AG04449 (cell line): ENCODE measurements around the gene CYP2J2.

ENCODE experiments used
- CTCF ChIA-PET: fragments of 350-600 bp; formaldehyde crosslinking; extraction: SDS; loops from one replicate; lab custom pipeline; 2021; ENCODE audit warnings: antibody characterized with exemption; lab: Yijun Ruan, JAX
- POLR2A ChIA-PET: fragments of 400-600, 350-600 bp; formaldehyde crosslinking; extraction: SDS; loops from one replicate; lab custom pipeline; 2020; ENCODE audit warnings: antibody characterized with exemption, inconsistent platforms; lab: Yijun Ruan, JAX
- DNase-seq: peaks from one replicate; pipeline ENCODE4 v3.0.0-alpha.2; 2010; ENCODE audit warnings: low read depth, low spot score
- H3K4me3 ChIP-seq: 2 replicates; pipeline ENCODE4 v1.5.1; 2011; ENCODE audit warnings: low read depth, mild to moderate bottlenecking, control low read depth, low read length
- TF ChIP-seq, protein P1 (sequence below): IDR thresholded peaks from one replicate; pipeline ENCODE4 v1.5.1; 2011; ENCODE audit warnings: mild to moderate bottlenecking, moderate library complexity, low read length, control low read depth, inconsistent platforms; ENCODE audit not compliant: insufficient read depth; ENCODE audit errors: missing control alignments

The CYP2J2 gene

DNA sequence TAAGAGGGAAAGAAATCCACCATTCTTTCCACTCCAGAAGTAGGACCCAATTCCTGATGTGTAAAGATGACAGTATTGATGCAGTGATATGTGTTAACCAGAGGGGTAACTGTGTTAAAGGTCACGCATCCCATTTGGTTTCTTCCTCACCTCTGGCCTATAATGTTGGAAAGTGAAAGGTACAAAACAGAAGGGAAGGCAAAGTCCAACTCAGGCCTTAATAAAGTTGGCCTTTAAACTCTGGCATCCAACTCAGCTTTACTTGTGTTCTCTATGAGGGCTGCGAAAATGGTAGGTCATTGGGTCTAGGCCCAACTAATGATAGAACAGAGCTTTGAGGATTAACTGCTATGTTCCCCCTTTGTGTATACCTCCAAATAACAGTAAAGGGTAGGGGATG lies 17.9 kb downstream of the CYP2J2 start:
- ChIA-PET CTCF (no interaction called here), POLR2A (no interaction called here)
- H3K4me3 ChIP-seq, result no peak overlapping the region
- TF ChIP-seq, protein P1, sequence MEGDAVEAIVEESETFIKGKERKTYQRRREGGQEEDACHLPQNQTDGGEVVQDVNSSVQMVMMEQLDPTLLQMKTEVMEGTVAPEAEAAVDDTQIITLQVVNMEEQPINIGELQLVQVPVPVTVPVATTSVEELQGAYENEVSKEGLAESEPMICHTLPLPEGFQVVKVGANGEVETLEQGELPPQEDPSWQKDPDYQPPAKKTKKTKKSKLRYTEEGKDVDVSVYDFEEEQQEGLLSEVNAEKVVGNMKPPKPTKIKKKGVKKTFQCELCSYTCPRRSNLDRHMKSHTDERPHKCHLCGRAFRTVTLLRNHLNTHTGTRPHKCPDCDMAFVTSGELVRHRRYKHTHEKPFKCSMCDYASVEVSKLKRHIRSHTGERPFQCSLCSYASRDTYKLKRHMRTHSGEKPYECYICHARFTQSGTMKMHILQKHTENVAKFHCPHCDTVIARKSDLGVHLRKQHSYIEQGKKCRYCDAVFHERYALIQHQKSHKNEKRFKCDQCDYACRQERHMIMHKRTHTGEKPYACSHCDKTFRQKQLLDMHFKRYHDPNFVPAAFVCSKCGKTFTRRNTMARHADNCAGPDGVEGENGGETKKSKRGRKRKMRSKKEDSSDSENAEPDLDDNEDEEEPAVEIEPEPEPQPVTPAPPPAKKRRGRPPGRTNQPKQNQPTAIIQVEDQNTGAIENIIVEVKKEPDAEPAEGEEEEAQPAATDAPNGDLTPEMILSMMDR, result no peak
- no peak for DNase-seq

DNA sequence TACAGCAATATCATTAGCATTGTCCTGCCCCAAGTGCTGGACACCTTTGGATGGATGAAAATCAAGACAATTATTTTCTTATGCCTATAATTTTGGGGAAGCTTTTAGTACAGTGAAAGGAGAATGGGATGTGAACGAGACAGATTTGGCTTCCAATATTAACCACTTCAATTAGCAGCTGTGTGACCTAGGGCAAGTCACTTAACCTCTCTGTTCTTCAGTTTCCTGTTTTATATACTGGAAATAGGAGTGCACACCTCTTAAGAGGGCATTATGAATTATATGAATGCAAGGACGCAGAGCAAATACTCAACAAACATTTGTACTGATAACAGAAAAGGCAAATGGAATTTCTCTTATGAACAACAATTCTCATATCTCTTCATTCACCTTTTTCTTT lies 18.5 kb downstream of the CYP2J2 start:
- TF ChIP-seq, protein P1, result no peak
- POLR2A ChIA-PET, result no interaction called here
- DNase-seq, result no peak
- H3K4me3 ChIP-seq, result no peak overlapping the region
- CTCF ChIA-PET, result no interaction called here

DNA sequence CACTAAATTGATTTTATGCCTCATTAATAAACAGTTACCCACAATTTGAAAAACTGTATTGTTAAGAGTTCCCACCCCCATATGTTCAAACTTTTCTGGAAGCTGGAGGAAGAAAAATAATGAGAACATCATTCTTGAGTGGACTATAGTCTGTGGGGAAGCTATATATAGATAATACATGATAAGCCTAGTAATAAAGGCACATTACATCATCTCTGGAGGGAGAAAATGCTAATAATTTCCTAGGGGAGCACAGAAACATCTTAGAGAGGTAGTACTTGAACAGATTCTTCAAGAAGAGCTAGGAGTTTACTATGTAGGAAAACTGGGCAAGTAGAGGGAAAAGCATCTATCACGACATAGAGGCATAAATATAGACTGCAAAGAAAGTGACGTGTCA lies 19.6 kb downstream of the CYP2J2 start:
- CTCF ChIA-PET, result interaction anchor here (1.4 kb wide), 1 partner anchor 41 kb away, joined by 3 read pairs; no protein-coding TSS in a partner anchor
- H3K4me3 ChIP-seq, result no peak overlapping the region
- DNase-seq, result no peak
- POLR2A ChIA-PET, result no interaction called here
- TF ChIP-seq, protein P1, result no peak

DNA sequence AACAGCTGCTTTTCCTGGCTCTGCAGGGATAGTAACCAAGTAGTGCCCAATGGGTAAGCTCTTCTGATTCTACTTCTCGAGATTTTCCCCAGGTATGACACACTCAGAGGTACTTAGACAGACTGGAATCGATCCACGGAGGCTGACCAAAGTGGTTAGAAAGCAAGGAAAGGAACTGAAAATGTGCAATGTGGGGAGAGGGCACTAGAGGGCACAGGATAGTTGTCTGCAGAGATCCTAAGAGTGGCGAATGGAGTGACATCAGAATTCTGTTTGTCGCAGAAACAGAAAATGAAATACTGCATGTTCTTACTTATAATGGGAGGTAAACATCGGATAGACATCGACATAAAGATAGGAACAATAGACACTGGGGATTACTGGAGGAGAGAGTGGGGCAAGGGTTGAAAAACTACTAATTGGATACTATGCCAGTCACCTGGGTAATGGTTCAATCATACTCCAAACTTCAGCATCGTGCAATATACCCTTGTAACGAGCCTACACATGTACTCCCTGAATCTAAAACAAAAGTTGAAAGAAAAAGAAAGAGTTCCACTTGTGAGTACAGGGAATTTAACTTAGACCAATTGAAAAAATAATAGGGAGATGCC lies 23.3 kb downstream of the CYP2J2 start:
- ChIA-PET CTCF (interaction anchor here (0.9 to 1.0 kb wide), 3 partner anchors 23 to 64 kb away, joined by 3 to 4 read pairs (median 3); partner anchors contain the start of gene CYP2J2), POLR2A (no interaction called here)
- no peak for DNase-seq
- TF ChIP-seq, protein P1, result peak; percentile 45
- no peak overlapping the region for H3K4me3 ChIP-seq

DNA sequence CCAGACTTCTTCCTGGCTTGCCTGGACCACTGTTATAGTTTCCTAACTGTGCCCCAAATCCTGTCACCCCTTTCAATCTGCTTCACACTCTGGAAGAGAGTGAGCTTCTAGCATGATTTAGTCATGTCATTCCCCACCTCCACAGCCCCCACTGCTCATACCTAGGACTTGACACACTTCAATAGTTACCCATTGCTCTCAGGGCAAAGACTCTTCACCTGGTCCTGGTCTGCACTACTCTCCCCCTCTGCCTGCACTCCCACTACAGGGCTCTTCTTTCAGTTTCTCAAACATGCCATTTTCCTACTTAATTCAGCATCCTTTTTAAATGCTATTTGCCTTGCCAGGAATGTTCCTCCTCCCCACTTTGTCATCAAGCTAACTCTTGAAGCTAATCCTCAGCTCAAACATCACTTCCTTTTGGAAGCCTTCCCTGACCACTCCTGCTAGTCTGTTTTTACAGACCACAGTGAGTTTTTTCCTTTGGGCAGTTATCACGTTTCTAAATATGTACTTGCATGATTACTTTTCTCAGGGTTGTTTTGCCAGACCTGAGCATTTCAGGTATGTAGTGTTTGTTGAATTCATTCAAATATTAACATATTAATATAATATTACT lies 24.7 kb downstream of the CYP2J2 start:
- TF ChIP-seq, protein P1, result no peak
- ChIA-PET CTCF (interaction anchor here (0.9 to 1.0 kb wide), 3 partner anchors 25 to 66 kb away, joined by 3 to 4 read pairs (median 3); partner anchors contain the start of gene CYP2J2), POLR2A (no interaction called here)
- DNase-seq, result no peak
- no peak overlapping the region for H3K4me3 ChIP-seq

DNA sequence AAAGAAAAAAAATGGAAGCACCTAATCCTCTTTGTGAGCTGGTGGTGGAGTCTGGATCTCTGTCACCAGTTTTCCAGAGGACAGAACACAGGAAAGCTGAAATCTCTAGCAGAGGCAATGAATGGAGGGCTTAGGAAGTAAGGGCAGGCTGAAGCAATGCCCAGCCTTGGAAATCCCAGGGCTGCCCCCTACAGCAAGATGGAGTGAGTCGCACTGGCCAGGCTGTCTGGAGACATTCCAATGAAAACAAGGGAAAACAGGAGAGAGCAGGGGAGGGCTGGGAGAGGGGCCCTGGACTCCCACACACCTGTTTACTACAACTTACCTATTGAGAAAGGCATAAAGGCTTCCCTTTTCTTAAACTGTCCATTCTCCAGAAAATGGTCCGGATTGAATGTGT lies 25.9 kb downstream of the CYP2J2 start:
- H3K4me3 ChIP-seq, result no peak overlapping the region
- DNase-seq, result no peak
- POLR2A ChIA-PET, result no interaction called here
- TF ChIP-seq, protein P1, result no peak
- CTCF ChIA-PET, result interaction anchor here (0.9 kb wide), 1 partner anchor 47 kb away, joined by 4 read pairs; no protein-coding TSS in a partner anchor
